ENCODE measurements around the gene TMEM231. TPM values are rescaled to one million over a fixed set of nuclear protein-coding genes. Genes with fewer than 3 reads are reported as not detected.

The TMEM231 gene
- total and polyA plus RNA-seq, 9 of the 15 experiments (the other 6 are each of a cell fraction or from before 2014, with no cell fraction given) = 1.6 to 27.6 (median 9.1) TPM

GRCh38 chr16:75593825-75594820 is 38.1 kb upstream of the TMEM231 start (continued):
- TF ChIP-seq SP1 (CRISPR knock-in tag; IDR thresholded peaks at IDR 0.05) (no peak), ZNF212 (CRISPR knock-in tag; IDR thresholded peaks at IDR 0.05) (no peak), NRF1 (conservative IDR thresholded peaks at IDR 0.05 in 1 of 2, IDR thresholded peaks at IDR 0.05 in 1 of 2) (peak; percentile 36 to 49; a peak in 2 of 4 replicates), ZNF217 (CRISPR knock-in tag; IDR thresholded peaks at IDR 0.05) (no peak), ARNT (IDR thresholded peaks at IDR 0.05) (no peak), EP400 (IDR thresholded peaks at IDR 0.05) (peak; percentile 81), MECOM (CRISPR knock-in tag; IDR thresholded peaks at IDR 0.05) (peak; percentile 63; the same call in 1 of the 2 replicates), PTRF (tag; IDR thresholded peaks at IDR 0.05) (peak; percentile 37; the same call in 1 of the 2 replicates), CBX1 (IDR thresholded peaks at IDR 0.05; ENCODE audit: low read depth) (no peak), MYC (IDR thresholded peaks at IDR 0.05; ENCODE audit: low read depth, low read length) (peak; percentile 84), MYC (CRISPR knock-in tag; IDR thresholded peaks at IDR 0.05; ENCODE audit: borderline replicate concordance, low read depth) (no peak), ZNF57 (CRISPR knock-in tag; IDR thresholded peaks at IDR 0.05) (no peak), CC2D1A (IDR thresholded peaks at IDR 0.05) (no peak), ZC3H4 (CRISPR knock-in tag; IDR thresholded peaks at IDR 0.05; ENCODE audit: borderline replicate concordance) (no peak), NCOA2 (IDR thresholded peaks at IDR 0.05; ENCODE audit: partially characterized antibody in 2 of 2) (no peak), ZNF764 (CRISPR knock-in tag; IDR thresholded peaks at IDR 0.05; ENCODE audit: low read depth) (no peak), NBN (IDR thresholded peaks at IDR 0.05; ENCODE audit: low read depth) (no peak), CCNT2 (IDR thresholded peaks at IDR 0.05; ENCODE audit: borderline replicate concordance, extremely low read depth, insufficient read length, low read depth, low read length) (peak; percentile 26), HIVEP1 (CRISPR knock-in tag; IDR thresholded peaks at IDR 0.05) (no peak)
- TF ChIP-seq, protein P1, sequence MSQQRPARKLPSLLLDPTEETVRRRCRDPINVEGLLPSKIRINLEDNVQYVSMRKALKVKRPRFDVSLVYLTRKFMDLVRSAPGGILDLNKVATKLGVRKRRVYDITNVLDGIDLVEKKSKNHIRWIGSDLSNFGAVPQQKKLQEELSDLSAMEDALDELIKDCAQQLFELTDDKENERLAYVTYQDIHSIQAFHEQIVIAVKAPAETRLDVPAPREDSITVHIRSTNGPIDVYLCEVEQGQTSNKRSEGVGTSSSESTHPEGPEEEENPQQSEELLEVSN (IDR thresholded peaks at IDR 0.05; ENCODE audit: borderline replicate concordance in 1 of 2, extremely low read depth in 1 of 2, insufficient read depth in 1 of 2, insufficient read length in 1 of 2, low read depth in 1 of 2, low read length in 1 of 2, poor library complexity in 1 of 2, severe bottlenecking in 1 of 2) = peak; percentile 43 to 57
- TF ChIP-seq, protein P2, sequence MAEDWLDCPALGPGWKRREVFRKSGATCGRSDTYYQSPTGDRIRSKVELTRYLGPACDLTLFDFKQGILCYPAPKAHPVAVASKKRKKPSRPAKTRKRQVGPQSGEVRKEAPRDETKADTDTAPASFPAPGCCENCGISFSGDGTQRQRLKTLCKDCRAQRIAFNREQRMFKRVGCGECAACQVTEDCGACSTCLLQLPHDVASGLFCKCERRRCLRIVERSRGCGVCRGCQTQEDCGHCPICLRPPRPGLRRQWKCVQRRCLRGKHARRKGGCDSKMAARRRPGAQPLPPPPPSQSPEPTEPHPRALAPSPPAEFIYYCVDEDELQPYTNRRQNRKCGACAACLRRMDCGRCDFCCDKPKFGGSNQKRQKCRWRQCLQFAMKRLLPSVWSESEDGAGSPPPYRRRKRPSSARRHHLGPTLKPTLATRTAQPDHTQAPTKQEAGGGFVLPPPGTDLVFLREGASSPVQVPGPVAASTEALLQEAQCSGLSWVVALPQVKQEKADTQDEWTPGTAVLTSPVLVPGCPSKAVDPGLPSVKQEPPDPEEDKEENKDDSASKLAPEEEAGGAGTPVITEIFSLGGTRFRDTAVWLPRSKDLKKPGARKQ (CRISPR knock-in tag; IDR thresholded peaks at IDR 0.05) = no peak
- TF ChIP-seq, protein P3, sequence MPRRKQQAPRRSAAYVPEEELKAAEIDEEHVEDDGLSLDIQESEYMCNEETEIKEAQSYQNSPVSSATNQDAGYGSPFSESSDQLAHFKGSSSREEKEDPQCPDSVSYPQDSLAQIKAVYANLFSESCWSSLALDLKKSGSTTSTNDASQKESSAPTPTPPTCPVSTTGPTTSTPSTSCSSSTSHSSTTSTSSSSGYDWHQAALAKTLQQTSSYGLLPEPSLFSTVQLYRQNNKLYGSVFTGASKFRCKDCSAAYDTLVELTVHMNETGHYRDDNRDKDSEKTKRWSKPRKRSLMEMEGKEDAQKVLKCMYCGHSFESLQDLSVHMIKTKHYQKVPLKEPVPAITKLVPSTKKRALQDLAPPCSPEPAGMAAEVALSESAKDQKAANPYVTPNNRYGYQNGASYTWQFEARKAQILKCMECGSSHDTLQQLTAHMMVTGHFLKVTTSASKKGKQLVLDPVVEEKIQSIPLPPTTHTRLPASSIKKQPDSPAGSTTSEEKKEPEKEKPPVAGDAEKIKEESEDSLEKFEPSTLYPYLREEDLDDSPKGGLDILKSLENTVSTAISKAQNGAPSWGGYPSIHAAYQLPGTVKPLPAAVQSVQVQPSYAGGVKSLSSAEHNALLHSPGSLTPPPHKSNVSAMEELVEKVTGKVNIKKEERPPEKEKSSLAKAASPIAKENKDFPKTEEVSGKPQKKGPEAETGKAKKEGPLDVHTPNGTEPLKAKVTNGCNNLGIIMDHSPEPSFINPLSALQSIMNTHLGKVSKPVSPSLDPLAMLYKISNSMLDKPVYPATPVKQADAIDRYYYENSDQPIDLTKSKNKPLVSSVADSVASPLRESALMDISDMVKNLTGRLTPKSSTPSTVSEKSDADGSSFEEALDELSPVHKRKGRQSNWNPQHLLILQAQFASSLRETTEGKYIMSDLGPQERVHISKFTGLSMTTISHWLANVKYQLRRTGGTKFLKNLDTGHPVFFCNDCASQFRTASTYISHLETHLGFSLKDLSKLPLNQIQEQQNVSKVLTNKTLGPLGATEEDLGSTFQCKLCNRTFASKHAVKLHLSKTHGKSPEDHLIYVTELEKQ (CRISPR knock-in tag; IDR thresholded peaks at IDR 0.05) = peak; percentile 48; the same call in 1 of the 2 replicates
